Stimulated activated CD8-positive, alpha-beta memory T cell treated with anti-CD3 and anti-CD28 coated beads, Interleukin-15, amount 100 ng/mL, for 1 hour (primary cell): ENCODE measurements around the gene WDR54.
A peak's percentile ranks its signal among the peaks of the same experiment; 100 is the strongest.
"Not testable (repeated sequence)": the region's sequence is repeated elsewhere in the genome, so short reads cannot be mapped to it uniquely, and the experiment has no call there.

ENCODE experiments used
- DNase-seq: peaks from one replicate; pipeline ENCODE4 v3.0.0-alpha.2; 2020; ENCODE audit warnings: low read depth

The WDR54 gene

DNA sequence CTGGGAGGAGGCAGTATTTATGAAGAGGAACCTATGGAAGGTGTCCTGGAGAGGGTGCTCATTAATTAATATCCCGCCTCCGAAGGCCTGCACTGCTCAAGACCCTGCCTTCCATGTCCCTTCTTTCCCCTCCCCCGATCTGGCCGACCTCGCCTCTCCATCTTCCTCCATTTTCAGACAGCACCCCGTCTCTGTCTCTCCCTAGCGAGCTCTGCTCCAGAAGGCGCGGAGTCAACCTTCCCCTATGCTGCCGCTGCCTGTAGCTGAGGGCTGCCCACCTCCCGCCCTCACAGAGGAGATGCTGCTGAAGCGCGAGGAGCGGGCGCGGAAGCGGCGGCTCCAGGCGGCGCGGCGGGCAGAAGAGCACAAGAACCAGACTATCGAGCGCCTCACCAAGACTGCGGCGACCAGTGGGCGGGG lies 35.6 kb downstream of the WDR54 start:
- no peak for DNase-seq

DNA sequence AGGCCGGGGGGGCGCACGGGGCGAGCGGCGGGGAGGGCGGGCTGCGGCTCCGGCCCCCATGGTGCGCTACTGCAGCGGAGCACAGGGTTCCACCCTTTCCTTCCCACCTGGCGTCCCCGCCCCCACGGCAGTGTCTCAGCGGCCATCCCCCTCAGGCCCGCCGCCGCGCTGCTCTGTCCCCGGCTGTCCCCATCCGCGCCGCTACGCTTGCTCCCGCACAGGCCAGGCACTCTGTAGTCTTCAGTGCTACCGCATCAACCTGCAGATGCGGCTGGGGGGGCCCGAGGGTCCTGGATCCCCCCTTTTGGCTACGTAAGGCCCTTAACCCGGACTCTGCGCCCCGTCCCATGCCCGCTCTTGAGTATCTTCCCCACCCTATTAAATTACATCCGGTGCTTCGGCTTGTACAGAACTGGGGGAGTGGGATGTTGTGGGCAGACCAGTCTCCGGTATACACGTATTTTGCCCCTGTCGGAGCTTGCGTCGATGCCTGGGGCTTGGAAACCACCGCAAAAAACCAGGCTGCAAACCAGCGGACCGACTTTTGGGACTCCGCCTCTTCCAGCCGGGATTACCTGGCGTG lies 36.1 kb downstream of the WDR54 start:
- peak; percentile 63 for DNase-seq

DNA sequence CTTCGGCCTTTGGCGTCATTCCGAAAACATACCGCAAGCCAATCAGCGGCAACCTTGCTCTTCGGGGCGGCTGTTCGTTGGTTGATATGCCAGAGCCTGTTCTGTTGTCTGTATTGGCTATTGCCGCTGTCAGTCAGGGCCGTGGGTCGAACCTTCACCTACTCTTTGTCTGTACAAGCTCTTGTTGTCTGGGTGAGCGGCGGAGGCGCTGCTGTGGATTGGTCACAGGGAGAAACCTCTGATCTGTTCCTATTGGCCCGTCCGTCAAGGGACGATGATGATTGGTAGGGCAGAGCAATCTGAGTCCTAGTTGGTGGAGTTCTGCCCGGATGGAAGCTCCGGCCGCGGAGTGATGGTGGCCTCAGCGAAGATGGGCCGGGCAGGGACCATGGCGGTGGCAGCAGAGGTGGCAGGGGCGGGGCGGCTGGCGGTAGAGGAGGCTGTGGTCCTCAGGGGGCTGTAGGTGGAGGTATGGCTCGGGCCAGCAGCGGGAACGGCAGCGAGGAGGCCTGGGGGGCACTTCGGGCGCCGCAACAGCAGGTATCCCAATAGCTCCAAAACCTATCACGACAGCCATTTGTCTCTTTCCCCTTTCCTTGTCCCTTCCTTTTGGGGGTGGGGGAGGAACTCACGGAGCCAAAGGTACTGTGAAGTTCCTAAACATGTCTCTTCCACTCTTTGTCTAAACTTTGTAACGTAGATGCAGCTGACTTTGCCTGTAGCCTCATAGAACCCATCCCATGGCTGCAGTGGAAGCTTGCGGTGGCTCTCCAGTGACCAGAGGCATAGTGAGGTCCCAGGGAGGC lies 36.8 kb downstream of the WDR54 start, which contains the start of gene WBP1:
Gene WBP1, plus strand, starts transcription at position 307 of the 806 bp plus-strand sequence. Its CDS starts 165 bp downstream, at position 472.
- peak; percentile 97 for DNase-seq

DNA sequence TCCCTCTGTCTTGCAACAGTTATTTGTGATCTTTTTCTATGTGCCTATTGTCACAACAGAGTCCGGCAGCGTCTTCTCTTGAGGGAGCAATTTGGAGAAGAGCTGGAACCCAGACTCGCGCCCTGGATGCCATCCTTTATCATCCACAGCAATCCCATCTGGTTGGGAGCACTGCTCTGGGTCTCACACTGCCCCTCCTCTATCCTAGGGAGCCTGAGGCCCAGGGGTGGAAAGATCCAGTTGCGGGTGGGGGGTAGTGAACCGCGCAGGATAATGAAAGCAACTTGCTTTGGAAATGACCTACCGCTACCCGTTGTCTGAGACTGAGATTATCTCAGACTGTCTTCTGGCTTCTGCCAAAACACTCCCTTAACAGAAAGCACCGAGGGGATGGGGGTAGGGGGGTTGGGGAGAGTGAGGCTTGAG lies 37.4 kb downstream of the WDR54 start:
- no peak for DNase-seq

DNA sequence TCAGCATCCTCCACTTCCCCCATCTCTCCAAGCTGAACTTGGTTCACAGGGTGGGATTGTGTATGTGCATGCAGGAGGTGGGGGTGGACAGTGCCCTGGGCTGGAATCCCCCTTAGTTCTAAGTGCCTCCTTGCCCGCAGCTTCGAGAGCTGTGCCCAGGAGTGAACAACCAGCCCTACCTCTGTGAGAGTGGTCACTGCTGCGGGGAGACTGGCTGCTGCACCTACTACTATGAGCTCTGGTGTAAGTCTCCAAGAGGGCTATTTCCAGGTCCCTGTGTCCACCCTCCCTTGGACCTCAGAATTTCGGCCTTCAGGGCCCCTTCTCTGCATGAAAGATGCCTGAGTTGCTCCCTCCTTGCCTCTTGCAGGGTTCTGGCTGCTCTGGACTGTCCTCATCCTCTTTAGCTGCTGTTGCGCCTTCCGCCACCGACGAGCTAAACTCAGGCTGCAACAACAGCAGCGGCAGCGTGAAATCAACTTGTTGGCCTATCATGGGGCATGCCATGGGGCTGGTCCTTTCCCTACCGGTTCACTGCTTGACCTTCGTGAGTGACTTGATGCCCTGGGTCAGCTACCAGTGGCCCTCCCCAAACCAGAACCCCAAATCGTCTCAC lies 38.1 kb downstream of the WDR54 start:
- DNase-seq, result not testable (repeated sequence)

DNA sequence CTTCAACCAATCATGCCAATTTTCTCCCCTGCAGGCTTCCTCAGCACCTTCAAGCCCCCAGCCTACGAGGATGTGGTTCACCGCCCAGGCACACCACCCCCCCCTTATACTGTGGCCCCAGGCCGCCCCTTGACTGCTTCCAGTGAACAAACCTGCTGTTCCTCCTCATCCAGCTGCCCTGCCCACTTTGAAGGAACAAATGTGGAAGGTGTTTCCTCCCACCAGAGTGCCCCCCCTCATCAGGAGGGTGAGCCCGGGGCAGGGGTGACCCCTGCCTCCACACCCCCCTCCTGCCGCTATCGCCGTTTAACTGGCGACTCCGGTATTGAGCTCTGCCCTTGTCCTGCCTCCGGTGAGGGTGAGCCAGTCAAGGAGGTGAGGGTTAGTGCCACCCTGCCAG lies 38.7 kb downstream of the WDR54 start:
- not testable (repeated sequence) for DNase-seq

DNA sequence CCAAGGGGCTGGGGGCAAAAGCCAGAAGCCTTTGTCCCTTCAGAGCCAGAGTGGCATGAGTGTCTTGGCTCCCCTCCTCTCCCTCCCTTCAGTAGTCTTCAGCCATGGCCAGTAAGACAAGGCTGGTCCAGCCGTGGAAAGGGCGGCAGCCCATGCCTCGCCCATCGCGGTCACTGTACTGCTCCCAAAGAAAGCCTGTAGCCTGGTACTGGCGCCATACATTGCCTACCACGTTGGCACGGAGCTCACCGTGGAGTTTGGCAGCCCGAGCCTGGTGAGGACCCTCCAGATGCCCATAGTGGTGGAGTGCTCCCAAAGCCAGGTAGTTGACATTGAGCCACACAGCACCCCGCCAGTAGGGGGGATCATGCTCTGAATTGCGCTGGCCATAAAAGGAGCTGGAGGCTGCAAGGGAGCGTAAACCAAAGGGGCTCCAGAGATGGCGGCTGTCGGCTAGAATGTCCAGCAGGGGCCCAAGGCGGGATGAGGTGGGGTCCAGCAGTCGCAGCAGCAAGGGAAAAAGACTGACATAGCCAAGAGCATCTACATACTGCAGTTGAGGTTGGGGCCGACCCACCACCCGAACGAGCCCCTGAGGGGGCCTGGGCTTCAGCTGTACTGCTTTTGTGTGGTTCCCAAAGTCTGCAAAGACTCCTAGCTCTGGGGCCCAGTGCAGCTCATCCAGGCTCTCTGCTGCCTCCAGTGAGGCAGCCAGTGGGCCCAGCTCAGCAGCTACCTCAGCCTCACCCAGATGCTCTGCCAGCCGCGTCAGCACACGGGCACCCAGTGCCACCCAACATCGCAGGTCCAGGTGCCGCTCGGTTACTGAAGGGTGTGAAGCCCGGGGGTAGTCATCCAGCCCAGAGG lies 39.9 kb downstream of the WDR54 start:
- DNase-seq, result no peak

- DNase-seq, result no peak
These were observed 40.7 kb downstream of the WDR54 start for GRCh38 chr2:74462054-74462785.

GRCh38 chr2:74462786-74463105 lies 41.2 kb downstream of the WDR54 start:
- DNase-seq, result no peak

- DNase-seq, result no peak
These were observed 42.9 kb downstream of the WDR54 start for GRCh38 chr2:74464406-74464805.

DNA sequence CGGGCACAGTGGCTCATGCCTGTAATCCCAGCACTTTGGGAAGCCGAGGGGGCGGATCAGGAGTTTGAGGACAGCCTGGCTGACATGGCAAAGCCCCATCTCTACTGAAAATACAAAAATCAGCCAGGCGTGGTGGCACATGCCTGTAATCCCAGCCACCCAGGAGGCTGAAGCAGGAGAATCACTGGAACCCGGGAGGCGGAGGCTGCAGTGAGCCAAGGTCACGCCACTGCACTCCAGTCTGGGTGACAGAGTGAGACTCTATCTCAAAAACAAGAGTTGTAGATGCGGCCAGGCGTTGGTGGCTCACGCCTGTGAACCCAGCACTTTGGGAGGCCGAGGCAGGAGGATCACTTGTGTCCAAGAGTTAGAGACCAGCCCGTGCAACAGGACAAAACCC lies 49.2 kb downstream of the WDR54 start:
- not testable (repeated sequence) for DNase-seq

- no peak for DNase-seq
These were observed 50.0 kb downstream of the WDR54 start for GRCh38 chr2:74471332-74472065.

DNA sequence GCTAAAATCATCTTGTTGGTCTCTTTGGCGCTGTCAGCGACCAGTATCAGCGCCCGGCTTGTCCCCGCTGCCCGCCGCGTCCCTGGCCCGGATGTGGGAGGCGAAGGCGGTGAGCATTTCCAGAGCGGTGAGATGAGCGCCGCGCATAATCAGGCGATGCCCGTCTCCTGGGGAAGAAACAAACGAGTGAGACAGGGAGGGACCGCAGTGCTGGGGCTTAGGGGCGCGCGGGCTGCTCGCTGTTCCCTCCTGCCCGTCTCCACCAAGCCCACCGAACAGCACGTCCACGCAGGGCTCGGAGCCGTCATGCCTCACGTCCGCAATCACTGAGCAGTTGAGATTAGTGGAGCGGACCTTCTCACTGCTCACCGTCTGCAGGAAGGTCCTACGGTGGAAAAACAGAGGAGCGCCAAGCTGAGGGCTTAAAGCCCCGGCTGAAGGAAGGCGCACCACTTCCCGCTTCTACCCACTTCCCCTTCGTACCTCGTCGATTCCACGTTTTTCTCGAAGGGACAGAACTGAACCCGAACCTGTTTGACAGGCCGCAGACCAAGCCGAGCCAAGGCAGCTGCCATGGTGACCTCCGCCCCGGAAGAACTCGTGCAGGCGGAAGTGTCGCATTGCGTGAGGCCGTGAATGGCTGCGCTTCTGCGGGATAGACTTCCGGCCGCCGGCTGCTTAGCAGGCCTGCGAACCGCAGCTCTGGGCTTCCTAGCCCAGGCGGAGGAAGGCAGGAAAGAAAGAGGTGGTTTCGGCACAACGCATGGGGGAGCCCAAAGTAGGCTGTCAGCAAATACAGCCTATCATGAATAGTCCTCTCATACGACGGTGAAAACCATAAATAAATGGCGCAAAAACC lies 50.8 kb downstream of the WDR54 start, which contains the start of gene MRPL53:
Gene MRPL53, minus strand, starts transcription at position 595 of the 859 bp plus-strand sequence. Its CDS starts 20 bp downstream, at position 575.
- peak; percentile 94 for DNase-seq

DNA sequence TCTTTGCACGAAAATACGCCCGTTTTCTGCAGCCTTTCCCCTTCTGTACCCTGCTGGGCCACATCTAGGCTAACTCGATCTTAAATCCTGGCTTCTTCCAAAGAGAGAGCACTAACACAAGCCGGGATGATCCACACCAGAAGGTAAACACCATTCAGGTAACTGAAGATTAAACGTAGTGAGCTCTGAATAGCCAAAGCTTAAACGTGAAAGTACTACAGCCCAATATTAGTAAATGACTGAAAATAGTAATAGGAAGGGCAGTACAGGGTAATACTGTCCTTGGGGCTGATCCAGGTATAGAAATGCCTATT lies 51.4 kb downstream of the WDR54 start:
- no peak for DNase-seq

GRCh38 chr2:74474481-74474880 lies 53.0 kb downstream of the WDR54 start:
- DNase-seq, result no peak

DNA sequence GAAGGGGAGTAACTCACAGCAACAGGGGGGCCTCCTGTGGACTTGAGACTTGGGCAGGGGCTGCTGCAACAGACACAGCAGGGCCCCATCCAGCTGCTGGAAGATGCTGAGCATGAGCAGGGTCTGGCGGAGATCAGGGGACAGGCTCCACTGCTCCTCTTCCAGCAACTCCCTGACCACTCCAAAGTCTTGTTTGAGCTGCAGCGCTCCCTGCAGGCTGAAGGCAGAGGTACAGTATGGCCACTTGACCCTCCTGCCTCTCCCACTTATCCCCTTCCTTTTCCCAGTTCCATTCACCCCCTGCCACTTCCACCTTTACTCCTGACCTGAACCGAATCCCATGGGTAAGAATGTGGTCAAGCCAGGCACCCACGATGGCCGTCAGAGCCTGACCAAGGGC lies 53.4 kb downstream of the WDR54 start:
- DNase-seq, result no peak
